Spinal cord (tissue), 10 donors: ENCODE data around the gene KCND3. TPM values are rescaled to one million over a fixed set of nuclear protein-coding genes. Genes with fewer than 3 reads are reported as not detected.

Experiments
- DNase-seq, 6 donors: peaks; one replicate each; pipeline versions ENCODE4 v3.0.0 to v3.0.0-alpha.2; 2013 to 2015; ENCODE audit warnings: low spot score in 6 of 6, low read depth in 4 of 6
- H3K27ac ChIP-seq: one replicate; pipeline ENCODE4 v1.5.1; 2013; ENCODE audit warnings: low read depth, low read length, control low read depth
- H3K27me3 ChIP-seq: one replicate; pipeline ENCODE4 v1.6.1; 2013; ENCODE audit warnings: low read length; ENCODE audit not compliant: control insufficient read depth, insufficient read depth
- H3K36me3 ChIP-seq: one replicate; pipeline ENCODE4 v1.6.1; 2013; ENCODE audit warnings: low read length; ENCODE audit not compliant: control insufficient read depth, insufficient read depth
- H3K4me1 ChIP-seq: one replicate; pipeline ENCODE4 v1.6.1; 2013; ENCODE audit warnings: low read length; ENCODE audit not compliant: control insufficient read depth, insufficient read depth
- H3K4me3 ChIP-seq: one replicate; pipeline ENCODE4 v1.5.1; 2013; ENCODE audit warnings: low read depth, low read length, control low read depth
- H3K9me3 ChIP-seq: one replicate; pipeline ENCODE4 v1.6.1; 2013; ENCODE audit warnings: low read length; ENCODE audit not compliant: control insufficient read depth, insufficient read depth
- WGBS: methylation state at CpG from one replicate; pipeline ENCODE4 v1.1.5; 2013; ENCODE audit warnings: missing lambda C conversion rate; ENCODE audit not compliant: insufficient coverage; 5-methylcytosine and 5-hydroxymethylcytosine counted together
- polyA plus RNA-seq, 2 donors: library from polyadenylated mRNA; unstranded; fragments of 120-200 nt; gene quantifications; one replicate each; pipeline ENCODE4 v1.2.1, GENCODE V29; 2013; ENCODE audit not compliant: insufficient read length in 2 of 2
- small RNA-seq: library from RNA; depleted of rRNA; stranded (forward); fragments of <200 nt; gene quantifications from one replicate; pipeline ENCODE3, GENCODE V24; 2014; ENCODE audit warnings: low replicate concordance
- total RNA-seq, 2 donors: library from RNA; depleted of rRNA in 1 of 2; stranded (reverse); fragments of 120-200 nt in 1 of 2; fragments of >200 nt in 1 of 2; gene quantifications; one replicate each; pipeline versions ENCODE4 v1.2.3 to v1.2.4, GENCODE V29; 2013 to 2014
- donor health status: healthy.

KCND3 gene
- total and polyA plus RNA-seq, 4 donors, result 9.5 to 35.8 (median 23.3) TPM

- H3K4me1 ChIP-seq, result peaks cover 81% of the 10 kb centered on the region
- H3K27ac ChIP-seq, result no peak overlapping the region
- no peaks in the 10 kb centered on the region for H3K27me3 ChIP-seq
- H3K9me3 ChIP-seq, result no peaks in the 10 kb centered on the region
- peak in 2 of 6 donors; percentile 51 to 76 for DNase-seq
- peaks cover 38% of the 10 kb centered on the region for H3K36me3 ChIP-seq
- no peak overlapping the region for H3K4me3 ChIP-seq
- WGBS, result 42% methylated on average over 7 of the region's 8 CpGs
These were observed 260.1 kb downstream of the KCND3 start for GRCh38 chr1:111729271-111729921.

- WGBS, result 83% methylated on average over 18 of the region's 18 CpGs
- Histone ChIP-seq H3K4me1 (peaks cover 70% of the 10 kb centered on the region), H3K27ac (no peak overlapping the region), H3K4me3 (no peak overlapping the region), H3K36me3 (peaks cover 30% of the 10 kb centered on the region), H3K27me3 (no peaks in the 10 kb centered on the region), H3K9me3 (no peaks in the 10 kb centered on the region)
- DNase-seq, result no peak
These were observed 262.4 kb downstream of the KCND3 start for GRCh38 chr1:111727056-111727455.

DNA sequence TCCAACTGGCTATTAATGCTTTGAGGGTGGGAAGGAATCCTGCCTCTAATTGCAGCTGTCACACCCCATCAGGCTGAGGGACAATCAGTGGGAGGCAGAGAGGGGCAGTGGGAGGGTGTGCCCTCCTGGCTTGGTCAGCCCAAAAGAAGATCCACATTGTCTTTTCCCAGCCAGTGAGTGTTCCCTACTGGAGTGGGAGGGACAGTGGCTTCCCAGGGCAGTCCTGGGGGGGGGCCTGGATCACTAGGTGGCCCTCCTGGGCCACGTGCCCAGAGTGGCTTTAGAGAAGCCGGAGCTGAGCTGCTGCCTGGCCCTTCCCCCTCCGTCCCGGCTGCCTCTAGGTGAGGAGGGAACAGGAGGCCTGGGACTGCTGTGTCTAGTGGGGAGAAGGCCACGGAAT is 264.3 kb downstream of the KCND3 start:
- Histone ChIP-seq H3K27ac (no peak overlapping the region), H3K4me1 (peaks cover 71% of the 10 kb centered on the region), H3K9me3 (no peaks in the 10 kb centered on the region), H3K4me3 (no peak overlapping the region), H3K27me3 (no peaks in the 10 kb centered on the region), H3K36me3 (peaks cover 25% of the 10 kb centered on the region)
- 26% methylated on average over 4 of the region's 5 CpGs for WGBS
- DNase-seq, result peak in 2 of 6 donors; percentile 51 to 56

GRCh38 chr1:111723871-111724270 is 265.6 kb downstream of the KCND3 start:
- DNase-seq, result no peak
- no peak overlapping the region for H3K4me3 ChIP-seq
- no peaks in the 10 kb centered on the region for H3K27me3 ChIP-seq
- no peaks in the 10 kb centered on the region for H3K9me3 ChIP-seq
- WGBS, result no CpG with 5 or more reads among the region's 1 CpG
- no peak overlapping the region for H3K27ac ChIP-seq
- H3K4me1 ChIP-seq, result peaks cover 61% of the 10 kb centered on the region
- H3K36me3 ChIP-seq, result peaks cover 23% of the 10 kb centered on the region

DNA sequence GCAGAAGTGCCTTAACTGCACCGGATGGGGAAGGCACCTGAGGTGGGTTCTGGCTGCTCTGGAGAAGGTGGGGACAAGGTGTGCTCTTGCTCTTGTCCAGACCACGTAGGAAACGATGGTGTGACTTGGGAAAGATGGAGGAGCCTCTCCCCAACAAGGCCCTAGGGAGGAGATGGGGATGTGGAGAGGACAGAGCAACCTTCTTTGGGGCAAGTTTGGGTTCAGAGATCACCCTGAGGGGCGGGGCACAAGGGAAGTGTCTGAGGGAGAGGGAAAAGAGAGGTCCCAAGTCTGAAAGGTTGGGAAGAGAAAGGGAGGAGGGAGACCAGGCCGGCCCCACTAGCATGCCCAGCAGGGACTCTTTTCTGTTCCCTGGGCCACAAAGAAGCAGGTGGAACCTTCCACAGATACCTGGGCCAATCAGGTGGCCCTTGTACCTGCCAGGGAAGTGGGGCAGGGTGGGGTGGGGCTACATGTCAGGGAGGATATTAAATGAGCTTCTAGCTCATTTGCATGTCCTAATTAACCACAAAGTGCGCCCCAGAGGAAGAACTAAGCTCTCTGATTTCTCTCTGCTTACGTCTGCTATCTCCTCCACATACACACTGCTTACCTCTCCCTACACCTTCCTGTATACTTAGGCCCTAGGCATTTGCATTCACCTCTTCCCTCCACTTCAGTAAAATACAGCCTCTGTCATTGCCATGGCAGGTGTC is 266.2 kb downstream of the KCND3 start:
- 76% methylated on average over 7 of the region's 7 CpGs for WGBS
- H3K27ac ChIP-seq, result no peak overlapping the region
- peaks cover 23% of the 10 kb centered on the region for H3K36me3 ChIP-seq
- H3K9me3 ChIP-seq, result no peaks in the 10 kb centered on the region
- no peak overlapping the region for H3K4me3 ChIP-seq
- H3K27me3 ChIP-seq, result no peaks in the 10 kb centered on the region
- H3K4me1 ChIP-seq, result peaks cover 59% of the 10 kb centered on the region
- DNase-seq, result peak in 1 of 6 donors; percentile 23

GRCh38 chr1:111720977-111721786 is 268.3 kb downstream of the KCND3 start:
- H3K4me1 ChIP-seq, result peaks cover 42% of the 10 kb centered on the region
- DNase-seq, result no peak
- 52% methylated on average over 7 of the region's 10 CpGs for WGBS
- H3K9me3 ChIP-seq, result no peaks in the 10 kb centered on the region
- H3K27ac ChIP-seq, result no peak overlapping the region
- H3K4me3 ChIP-seq, result no peak overlapping the region
- H3K36me3 ChIP-seq, result peaks cover 8% of the 10 kb centered on the region
- no peaks in the 10 kb centered on the region for H3K27me3 ChIP-seq

Small RNAs within 50 kb of the gene (small RNA-seq; reads per million reads assigned to genes)
- gene INKA2, result 0.30 reads per million, percentile 28 among the genes with 10 or more reads in this experiment

Other genes with a start within 250 kb of the KCND3 start
- 10 to 100 TPM; 16.1 to 17.4 TPM for gene DDX20, start 233.8 kb downstream of the KCND3 start, total RNA-seq
- 10 to 100 TPM; 12.6 to 18.5 TPM for gene DDX20, start 233.8 kb downstream of the KCND3 start, polyA plus RNA-seq